ENCODE data around the gene SYT6. TPM values are rescaled to one million over a fixed set of nuclear protein-coding genes. Genes with fewer than 3 reads are reported as not detected.

The SYT6 gene
- total RNA-seq, 1 experiment from 2014 or later = 77.2 TPM

GRCh38 chr1:114152089-114152507 is 1.6 kb downstream of the SYT6 start:
- no peak overlapping the region for H3K27ac ChIP-seq (ENCODE audit: insufficient read length, low read depth, low read length)
- no peak overlapping the region for H4K5ac ChIP-seq (ENCODE audit: insufficient read length, low read depth, low read length)
- no peak overlapping the region for H2BK15ac ChIP-seq (ENCODE audit: low read depth, low read length)
- WGBS (ENCODE audit: extremely low coverage, insufficient read length, low lambda C conversion rate) = no CpG with 5 or more reads among the region's 20 CpGs
- H2AK5ac ChIP-seq (ENCODE audit: insufficient read length, low read length) = no peak overlapping the region
- peaks cover 24% of the 10 kb centered on the region for H3K27me3 Mint-ChIP-seq (ENCODE audit: low read depth)
- H3K14ac ChIP-seq (ENCODE audit: insufficient read depth, low read length) = peak overlapping the region; percentile 84
- H3K27me3 ChIP-seq (ENCODE audit: insufficient read depth, low read length) = no peaks in the 10 kb centered on the region; the same call in 1 of the 2 replicates
- H4K20me1 ChIP-seq (ENCODE audit: control insufficient read depth, insufficient read depth, insufficient read length) = no peaks in the 10 kb centered on the region
- H2BK20ac ChIP-seq (ENCODE audit: low read depth, low read length, poor library complexity, severe bottlenecking) = no peak overlapping the region
- H3K23me2 ChIP-seq (ENCODE audit: insufficient read length, low read depth, low read length, poor library complexity, severe bottlenecking) = peaks cover 25% of the 10 kb centered on the region
- TF ChIP-seq CTCF (conservative IDR thresholded peaks at IDR 0.05) = no peak
- no peak overlapping the region for H3K56ac ChIP-seq (ENCODE audit: insufficient read length, low read depth, low read length)
- H2BK12ac ChIP-seq (ENCODE audit: insufficient read length, low read depth, low read length) = no peak overlapping the region
- H3K79me2 ChIP-seq (ENCODE audit: insufficient read depth, low read length) = peaks cover 25% of the 10 kb centered on the region; the same call in 1 of the 2 replicates
- peak overlapping the region; percentile 52 for H3K9ac ChIP-seq (ENCODE audit: extremely low read depth, insufficient read length, low read length)
- no peak overlapping the region for H2AFZ ChIP-seq (ENCODE audit: low read length)
- peak overlapping the region in 2 of 3 experiments; percentile 78 to 81; a peak in 3 of 7 replicates for H3K27ac Mint-ChIP-seq
- H2BK5ac ChIP-seq (ENCODE audit: insufficient read length, low read length) = no peak overlapping the region
- H3K4me2 ChIP-seq (ENCODE audit: insufficient read depth, insufficient read length, low read length) = peak overlapping the region; percentile 90
- no peak overlapping the region for H3K4ac ChIP-seq (ENCODE audit: low read depth, low read length)
- no peak overlapping the region for H3T11ph ChIP-seq (ENCODE audit: low read length)
- no peak overlapping the region for H3K23ac ChIP-seq (ENCODE audit: insufficient read length, low read depth, low read length)
- no peak overlapping the region for H4K91ac ChIP-seq (ENCODE audit: insufficient read length, low read depth, low read length)
- peaks cover 74 to 78% of the 10 kb centered on the region in 2 experiments for H3K4me1 Mint-ChIP-seq
- no peaks in the 10 kb centered on the region for H3K9me3 Mint-ChIP-seq
- H3K4me3 Mint-ChIP-seq = peak overlapping the region; percentile 85 to 87
- H3K36me3 Mint-ChIP-seq (ENCODE audit: insufficient read depth in 1 of 3, low read depth in 3 of 3) = peaks cover 10 to 47% (median 46%) of the 10 kb centered on the region in 3 experiments; a peak in 6 of 7 replicates
- peaks cover 17% of the 10 kb centered on the region for H3K4me1 ChIP-seq (ENCODE audit: insufficient read depth, low read length)
- H3K18ac ChIP-seq (ENCODE audit: insufficient read length, low read depth, low read length) = peak overlapping the region; percentile 13
- no peaks in the 10 kb centered on the region for H3K9me3 ChIP-seq (ENCODE audit: control insufficient read depth, low read depth, low read length)
- no peaks in the 10 kb centered on the region for H3K79me1 ChIP-seq (ENCODE audit: insufficient read depth, low read depth, low read length, poor library complexity, severe bottlenecking)
- no peak overlapping the region for H2BK120ac ChIP-seq (ENCODE audit: low read depth, low read length, poor library complexity, severe bottlenecking)
- DNase-seq = no peak
- H4K8ac ChIP-seq (replicated peaks; ENCODE audit: insufficient read length, low read depth, low read length) = no peak overlapping the region
